Activated CD8-positive, alpha-beta T cell treated with anti-CD3 and anti-CD28 coated beads for 36 hours (primary cell): Measurements from ENCODE around the gene SLC44A1. TPM values are rescaled to one million over a fixed set of nuclear protein-coding genes. Genes with fewer than 3 reads are reported as not detected.

ENCODE experiments used
- ATAC-seq: fragments of 200-7000 bp; cut with Tn5 transposase; one replicate; pipeline ENCODE4 v1.10.0; 2021; ENCODE audit warnings: mild to moderate bottlenecking, moderate library complexity
- CTCF ChIA-PET: fragments of 350-600 bp; sonication (Branson Sonifier 250); formaldehyde crosslinking; loops from one replicate; lab custom pipeline; 2021; ENCODE audit warnings: antibody characterized with exemption; lab: Charles Lee
- POLR2A ChIA-PET: fragments of 350-600 bp; sonication (Branson Sonifier 250); formaldehyde crosslinking; loops from one replicate; lab custom pipeline; 2021; ENCODE audit warnings: antibody characterized with exemption; lab: Charles Lee
- DNase-seq: peaks from one replicate; pipeline ENCODE4 v3.0.0-alpha.2; 2020
- H3K27ac Mint-ChIP-seq: one replicate; pipeline ENCODE4 v1.8.0; 2021; ENCODE audit warnings: mild to moderate bottlenecking, mixed read lengths
- H3K27me3 Mint-ChIP-seq: one replicate; pipeline ENCODE4 v1.8.0; 2021; ENCODE audit warnings: mixed read lengths
- H3K36me3 Mint-ChIP-seq: one replicate; pipeline ENCODE4 v1.8.0; 2021; ENCODE audit warnings: low read depth, mixed read lengths
- H3K4me1 Mint-ChIP-seq: one replicate; pipeline ENCODE4 v1.8.0; 2021; ENCODE audit warnings: low read depth, mixed read lengths
- H3K4me3 Mint-ChIP-seq: one replicate; pipeline ENCODE4 v1.8.0; 2021; ENCODE audit warnings: mild to moderate bottlenecking, moderate library complexity, mixed read lengths
- H3K9me3 Mint-ChIP-seq: one replicate; pipeline ENCODE4 v1.8.0; 2021; ENCODE audit warnings: mixed read lengths
- intact Hi-C: fragments of 100-400 bp; cut with micrococcal nuclease; formaldehyde crosslinking; loops from one replicate; pipeline ENCODE4 v1.10.0; 2022
- total RNA-seq, 2 experiments: library from RNA; stranded (reverse); gene quantifications; one replicate each; pipeline ENCODE4 v1.2.3, GENCODE V29; 2021
- TF ChIP-seq, protein P1 (sequence below): fragments of 200-600 bp; IDR thresholded peaks from one replicate; pipeline ENCODE4 v1.8.0; 2022; ENCODE audit warnings: antibody characterized with exemption, mild to moderate bottlenecking

SLC44A1 gene
- total RNA-seq, 2 experiments from 2014 or later = 7.2 to 8.3 TPM

DNA sequence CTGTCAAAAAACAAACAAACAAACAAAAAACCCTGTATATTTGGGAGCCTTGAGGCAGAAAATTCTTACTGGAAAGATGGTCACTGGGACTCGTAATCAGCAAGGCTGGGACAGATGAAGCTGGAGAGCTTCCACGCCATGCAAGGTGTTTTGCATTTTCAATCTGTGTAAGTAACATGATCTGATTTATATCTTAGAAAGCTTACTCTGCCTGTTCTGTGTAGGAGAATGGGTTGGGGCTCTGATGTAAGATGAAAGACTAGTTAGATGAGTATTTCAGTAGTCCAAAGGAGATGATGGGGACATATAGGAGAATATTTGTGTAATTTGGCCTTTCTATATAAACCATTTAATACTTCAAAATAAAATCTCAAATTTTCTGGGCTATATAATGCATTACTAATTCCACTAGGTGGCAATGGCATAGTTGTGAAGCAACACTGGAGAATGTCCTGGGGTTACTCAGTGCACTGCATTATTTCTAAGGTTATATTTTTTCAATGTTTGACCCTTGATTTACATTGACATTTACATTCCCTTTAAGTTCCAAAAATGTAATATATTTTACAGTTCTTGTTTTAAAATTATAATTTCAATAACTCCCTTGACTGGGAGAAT, 181.5 kb downstream of the SLC44A1 start:
- Mint-ChIP-seq H3K27ac (no peak overlapping the region), H3K4me1 (no peaks in the 10 kb centered on the region), H3K4me3 (no peak overlapping the region), H3K9me3 (no peaks in the 10 kb centered on the region), H3K36me3 (no peaks in the 10 kb centered on the region), H3K27me3 (no peaks in the 10 kb centered on the region)
- DNase-seq (no peak), ATAC-seq (no peak)
- ChIA-PET CTCF (interaction anchor here (1.1 kb wide), 1 partner anchor 10 kb away, joined by 3 read pairs; no protein-coding TSS in a partner anchor), POLR2A (no interaction called here)
- TF ChIP-seq, protein P1, sequence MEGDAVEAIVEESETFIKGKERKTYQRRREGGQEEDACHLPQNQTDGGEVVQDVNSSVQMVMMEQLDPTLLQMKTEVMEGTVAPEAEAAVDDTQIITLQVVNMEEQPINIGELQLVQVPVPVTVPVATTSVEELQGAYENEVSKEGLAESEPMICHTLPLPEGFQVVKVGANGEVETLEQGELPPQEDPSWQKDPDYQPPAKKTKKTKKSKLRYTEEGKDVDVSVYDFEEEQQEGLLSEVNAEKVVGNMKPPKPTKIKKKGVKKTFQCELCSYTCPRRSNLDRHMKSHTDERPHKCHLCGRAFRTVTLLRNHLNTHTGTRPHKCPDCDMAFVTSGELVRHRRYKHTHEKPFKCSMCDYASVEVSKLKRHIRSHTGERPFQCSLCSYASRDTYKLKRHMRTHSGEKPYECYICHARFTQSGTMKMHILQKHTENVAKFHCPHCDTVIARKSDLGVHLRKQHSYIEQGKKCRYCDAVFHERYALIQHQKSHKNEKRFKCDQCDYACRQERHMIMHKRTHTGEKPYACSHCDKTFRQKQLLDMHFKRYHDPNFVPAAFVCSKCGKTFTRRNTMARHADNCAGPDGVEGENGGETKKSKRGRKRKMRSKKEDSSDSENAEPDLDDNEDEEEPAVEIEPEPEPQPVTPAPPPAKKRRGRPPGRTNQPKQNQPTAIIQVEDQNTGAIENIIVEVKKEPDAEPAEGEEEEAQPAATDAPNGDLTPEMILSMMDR = peak; percentile 37
- intact Hi-C loops = loop anchor here (10.0 kb wide), 1 partner anchor 289 kb away; no protein-coding TSS in a partner anchor

DNA sequence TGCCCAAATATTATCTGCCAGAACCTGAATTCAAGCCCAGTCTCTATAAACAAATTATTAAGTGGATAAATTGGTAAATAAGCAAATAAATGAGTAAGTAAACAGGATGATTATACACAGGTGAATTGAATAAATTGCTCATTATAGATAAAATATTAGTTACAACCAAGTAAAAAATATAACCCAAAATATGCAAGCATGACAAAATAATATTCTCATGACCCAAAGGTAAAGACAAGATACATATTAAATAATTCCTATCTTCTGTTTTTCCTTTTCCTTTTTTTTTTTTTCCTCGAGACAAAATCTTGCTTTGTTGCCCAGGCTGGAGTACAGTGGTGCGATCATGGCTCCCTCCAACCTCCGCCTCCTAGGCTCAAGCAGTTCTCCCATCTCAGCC, 182.2 kb downstream of the SLC44A1 start:
- CTCF ChIA-PET = no interaction called here
- TF ChIP-seq, protein P1 = no peak

DNA sequence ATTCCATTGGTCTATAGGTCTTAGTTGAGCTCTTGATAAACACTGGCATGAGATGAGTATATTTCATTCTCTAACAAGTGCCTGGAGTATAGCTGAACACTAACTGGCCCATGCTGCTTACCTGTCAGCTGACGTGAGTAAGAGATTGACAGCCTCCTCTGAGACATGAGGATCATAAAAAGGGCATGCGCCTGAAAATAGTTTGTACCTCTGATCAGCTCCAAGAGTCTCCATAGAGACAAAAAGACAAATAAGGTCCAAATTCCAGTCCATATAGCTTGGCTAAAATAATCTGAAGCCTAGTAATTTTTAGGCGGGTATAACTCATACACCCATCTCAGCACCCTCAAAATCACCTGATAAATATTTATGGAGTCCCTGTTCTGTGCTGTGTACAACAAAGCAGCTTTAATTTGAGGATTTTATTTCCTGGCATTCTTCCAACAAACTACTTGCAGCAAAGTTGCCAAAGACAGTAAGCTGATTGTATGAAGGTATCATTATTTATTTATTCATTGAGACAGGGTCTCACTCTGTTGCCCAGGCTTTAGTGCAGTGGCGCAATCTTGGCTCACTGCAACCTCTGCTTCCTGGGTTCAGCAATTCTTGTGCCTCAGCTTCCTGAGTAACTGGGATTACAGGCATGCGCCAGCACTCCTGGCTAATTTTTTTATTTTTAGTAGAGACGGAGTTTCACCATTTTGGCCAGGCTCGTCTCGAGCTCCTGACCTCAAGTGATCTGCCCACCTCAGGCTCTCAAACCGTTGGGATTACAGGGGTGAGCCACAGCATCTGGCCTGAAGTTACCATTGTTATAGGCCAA, 187.2 kb downstream of the SLC44A1 start:
- DNase-seq = no peak
- CTCF ChIA-PET = interaction anchor here (1.2 to 1.3 kb wide), 2 partner anchors 12 to 14 kb away, joined by 3 to 4 read pairs; no protein-coding TSS in a partner anchor
- ATAC-seq = no peak
- TF ChIP-seq, protein P1 = no peak
- Mint-ChIP-seq H3K27ac (no peak overlapping the region), H3K4me3 (no peak overlapping the region), H3K27me3 (no peaks in the 10 kb centered on the region), H3K36me3 (no peaks in the 10 kb centered on the region), H3K9me3 (no peaks in the 10 kb centered on the region), H3K4me1 (no peaks in the 10 kb centered on the region)
- intact Hi-C loops = no loop called here
- POLR2A ChIA-PET = no interaction called here

More for the DNA sequence above, 182.2 kb downstream of the SLC44A1 start:
- Mint-ChIP-seq H3K27me3 (no peaks in the 10 kb centered on the region), H3K27ac (no peak overlapping the region), H3K4me3 (no peak overlapping the region), H3K9me3 (no peaks in the 10 kb centered on the region), H3K4me1 (no peaks in the 10 kb centered on the region), H3K36me3 (no peaks in the 10 kb centered on the region)
- POLR2A ChIA-PET = no interaction called here
- no peak for ATAC-seq
- intact Hi-C loops = loop anchor here (10.0 kb wide), 1 partner anchor 288 kb away; no protein-coding TSS in a partner anchor
- no peak for DNase-seq

DNA sequence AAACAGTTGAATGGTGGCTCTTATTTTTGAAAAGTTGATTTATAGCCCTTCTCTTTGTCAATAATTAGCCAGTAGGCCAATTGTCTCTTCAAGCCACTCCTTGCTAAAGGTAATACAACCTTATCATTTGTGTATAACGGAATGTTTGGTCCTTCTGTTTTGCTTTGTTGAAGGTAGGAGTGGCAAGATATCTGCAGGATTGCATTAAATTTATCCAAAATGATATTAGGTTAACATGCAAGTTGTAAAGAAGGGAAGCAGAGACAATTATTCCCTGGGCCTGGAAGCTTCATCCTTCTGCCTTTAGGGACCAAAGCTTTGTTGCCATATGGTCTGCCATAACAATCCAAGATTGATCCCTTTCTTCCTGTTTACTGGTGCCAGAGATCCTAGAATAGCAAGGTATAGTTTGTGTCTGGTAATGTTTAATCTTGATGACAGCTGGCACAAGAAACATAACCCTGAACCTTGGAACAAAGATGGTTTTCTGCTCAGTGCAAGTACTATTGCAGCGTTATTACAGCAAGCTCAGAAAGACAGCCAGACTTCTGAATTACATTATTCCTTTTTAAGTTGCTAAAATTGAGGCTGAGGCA, 187.9 kb downstream of the SLC44A1 start:
- POLR2A ChIA-PET = no interaction called here
- Mint-ChIP-seq H3K27me3 (no peaks in the 10 kb centered on the region), H3K4me1 (no peaks in the 10 kb centered on the region), H3K36me3 (no peaks in the 10 kb centered on the region), H3K4me3 (no peak overlapping the region), H3K9me3 (no peaks in the 10 kb centered on the region), H3K27ac (no peak overlapping the region)
- intact Hi-C loops = no loop called here
- TF ChIP-seq, protein P1 = no peak
- DNase-seq (no peak), ATAC-seq (no peak)
- CTCF ChIA-PET = interaction anchor here (1.2 to 1.3 kb wide), 2 partner anchors 11 to 15 kb away, joined by 3 to 4 read pairs; no protein-coding TSS in a partner anchor
